SK-N-SH treated with all-trans-retinoic acid at 6 μM for 48 hours (cell line): ENCODE data around the gene TAF1L.

ENCODE experiments used
- BACH2 ChIP-seq: fragments of 250-450 bp; sonication (Bioruptor Pico); IDR thresholded peaks from 2 replicates; pipeline ENCODE4 v1.9.0; 2021; ENCODE audit warnings: mild to moderate bottlenecking, borderline replicate concordance
- TCF4 ChIP-seq: fragments of 250-450 bp; sonication (Bioruptor Pico); IDR thresholded peaks from 2 replicates; pipeline ENCODE4 v1.8.0; 2021; ENCODE audit warnings: mild to moderate bottlenecking, moderate library complexity, borderline replicate concordance

DNA sequence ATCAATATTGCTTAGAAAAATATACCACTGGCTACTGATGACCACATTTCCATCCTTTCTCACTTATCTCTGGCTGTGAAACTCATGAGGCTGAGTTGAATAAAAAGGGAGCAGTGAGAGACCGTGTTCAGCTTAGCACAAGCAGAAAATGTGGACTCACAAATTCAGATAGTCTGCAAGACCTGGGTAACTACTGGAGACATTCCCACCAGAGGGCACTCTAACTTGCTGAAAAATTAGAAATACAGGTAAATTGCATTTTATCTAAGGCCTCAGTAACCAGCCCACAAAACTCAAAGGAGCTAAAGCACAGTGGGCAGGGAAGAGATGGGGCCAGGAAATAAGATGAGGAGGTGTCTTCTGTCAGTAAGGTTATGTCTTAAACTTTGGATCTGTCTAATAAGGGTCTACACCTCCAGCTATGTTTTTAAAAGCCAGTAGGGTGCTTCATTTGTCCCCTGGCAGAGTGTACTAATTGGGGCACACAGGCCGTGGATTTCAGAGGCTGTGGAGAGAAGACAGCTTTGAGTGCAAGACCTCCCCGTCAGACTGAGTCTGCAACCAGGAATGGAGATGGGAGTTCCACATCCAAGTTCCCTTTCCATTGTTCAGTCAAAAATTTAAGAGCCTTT is 53.8 kb downstream of the TAF1L start:
- no peak for TF ChIP-seq TCF4 (CRISPR knock-in tag)
- TF ChIP-seq BACH2 (CRISPR knock-in tag), result no peak
